22Rv1 (cell line): ENCODE results near the gene SLU7.

Source experiments
- H3K27ac ChIP-seq: fragments of 450-650 bp; 2 replicates; pipeline ENCODE4 v1.5.1; 2017
- CTCF ChIP-seq: fragments of 450-650 bp; IDR thresholded peaks from 2 replicates; pipeline ENCODE4 v1.5.1; 2017; ENCODE audit warnings: mild to moderate bottlenecking
- ZFX ChIP-seq: fragments of 450-650 bp; IDR thresholded peaks from 2 replicates; pipeline ENCODE4 v1.6.1; 2017; ENCODE audit warnings: antibody characterized with exemption, borderline replicate concordance

Gene SLU7

GRCh38 chr5:160399402-160400353 lies 19.2 kb downstream of the SLU7 start, which contains the start of gene FAM200C:
FAM200C (minus strand) TSS chr5:160400054; CDS start chr5:160395490, 4,564 bp downstream.
- TF ChIP-seq CTCF (no peak), ZFX (no peak)
- H3K27ac ChIP-seq: peak within 1 kb of the TSS; percentile 90

GRCh38 chr5:160398806-160399205 lies 20.1 kb downstream of the SLU7 start:
- peak overlapping the region; percentile 90 for H3K27ac ChIP-seq
- TF ChIP-seq CTCF (no peak), ZFX (no peak)

GRCh38 chr5:160397492-160397891 lies 21.4 kb downstream of the SLU7 start:
- TF ChIP-seq CTCF (no peak), ZFX (no peak)
- H3K27ac ChIP-seq: no peak overlapping the region

- H3K27ac ChIP-seq: no peak overlapping the region
- TF ChIP-seq ZFX: no peak
- no peak for TF ChIP-seq CTCF
Observed at GRCh38 chr5:160395111-160395510, 23.8 kb downstream of the SLU7 start.

- TF ChIP-seq CTCF (peak; percentile 72), ZFX (no peak)
- no peak overlapping the region for H3K27ac ChIP-seq
Observed at GRCh38 chr5:160390787-160391696, 27.8 kb downstream of the SLU7 start.

GRCh38 chr5:160387445-160387844 lies 31.4 kb downstream of the SLU7 start:
- TF ChIP-seq CTCF (no peak), ZFX (no peak)

More at GRCh38 chr5:160387445-160387844, 31.4 kb downstream of the SLU7 start:
- H3K27ac ChIP-seq: no peak overlapping the region
